CD4-positive, CD25-positive, alpha-beta regulatory T cell (primary cell): ENCODE data around the gene SYF2. TPM values are rescaled to one million over a fixed set of nuclear protein-coding genes. Genes with fewer than 3 reads are reported as not detected.
"Not testable (repeated sequence)": the region's sequence is repeated elsewhere in the genome, so short reads cannot be mapped to it uniquely, and the experiment has no call there.

Experiments used
- ATAC-seq, 2 donors: fragments of 150-1000 bp; cut with Tn5 transposase; one replicate each; pipeline ENCODE4 v1.10.0; 2021; ENCODE audit warnings: low read depth in 2 of 2, moderate number of reproducible peaks in 2 of 2, moderate library complexity in 1 of 2
- DNase-seq, 3 donors: peaks; one replicate each; pipeline versions ENCODE4 v3.0.0 to v3.0.0-alpha.2; 2012 to 2022; ENCODE audit warnings: mixed read lengths in 1 of 3
- H3K27ac ChIP-seq: one replicate; pipeline ENCODE4 v1.7.0; 2013; ENCODE audit warnings: mild to moderate bottlenecking, low read length; ENCODE audit not compliant: insufficient read depth, poor library complexity, severe bottlenecking
- H3K27me3 ChIP-seq: one replicate; pipeline ENCODE4 v1.7.0; 2013; ENCODE audit warnings: low read length; ENCODE audit not compliant: control insufficient read depth, insufficient read depth
- H3K36me3 ChIP-seq: one replicate; pipeline ENCODE4 v1.7.0; 2013; ENCODE audit warnings: mild to moderate bottlenecking, low read length, moderate library complexity; ENCODE audit not compliant: control insufficient read depth, insufficient read depth
- H3K4me1 ChIP-seq: 2 replicates; pipeline ENCODE4 v1.7.0; 2013; ENCODE audit warnings: mild to moderate bottlenecking, low read length; ENCODE audit not compliant: insufficient read depth, control insufficient read depth, poor library complexity, severe bottlenecking
- H3K4me3 ChIP-seq: one replicate; pipeline ENCODE4 v1.7.0; 2013; ENCODE audit warnings: low read depth, mild to moderate bottlenecking, low read length, moderate library complexity
- H3K9me3 ChIP-seq, 2 experiments: 1 replicate in 1 of 2; 2 replicates in 1 of 2; pipeline ENCODE4 v1.7.0; 2013; ENCODE audit warnings: low read length in 2 of 2, mild to moderate bottlenecking in 1 of 2, moderate library complexity in 1 of 2; ENCODE audit not compliant: control insufficient read depth in 2 of 2
- H3K27ac Mint-ChIP-seq, 3 donors: one replicate each; pipeline ENCODE4 v1.8.0; 2020 to 2022; ENCODE audit warnings: mild to moderate bottlenecking in 3 of 3, mixed read lengths in 3 of 3, moderate library complexity in 2 of 3
- H3K27me3 Mint-ChIP-seq: one replicate; pipeline ENCODE4 v1.8.0; 2022; ENCODE audit warnings: mild to moderate bottlenecking, mixed read lengths
- H3K36me3 Mint-ChIP-seq: one replicate; pipeline ENCODE4 v1.8.0; 2020; ENCODE audit warnings: mixed read lengths
- H3K4me1 Mint-ChIP-seq, 4 donors: one replicate each; pipeline ENCODE4 v1.8.0; 2020 to 2022; ENCODE audit warnings: mixed read lengths in 4 of 4, mild to moderate bottlenecking in 1 of 4
- H3K4me3 Mint-ChIP-seq, 4 donors: one replicate each; pipeline ENCODE4 v1.8.0; 2020 to 2022; ENCODE audit warnings: mild to moderate bottlenecking in 4 of 4, mixed read lengths in 4 of 4, moderate library complexity in 3 of 4
- H3K9me3 Mint-ChIP-seq, 7 donors: one replicate each; pipeline ENCODE4 v1.8.0; 2020 to 2022; ENCODE audit warnings: mixed read lengths in 7 of 7, mild to moderate bottlenecking in 3 of 7, moderate library complexity in 2 of 7
- polyA plus RNA-seq, 4 donors: library from polyadenylated mRNA; unstranded; fragments of 300-500 nt; fragmentation: Illumina TruSeq; gene quantifications; one replicate each; pipeline ENCODE4 v1.2.3, GENCODE V29; 2021
- total RNA-seq: library from RNA; stranded (reverse); gene quantifications from one replicate; pipeline ENCODE4 v1.2.3, GENCODE V29; 2022

SYF2 gene
- total and polyA plus RNA-seq, 5 donors from 2014 or later, result 65.6 to 97.1 (median 76.5) TPM

DNA sequence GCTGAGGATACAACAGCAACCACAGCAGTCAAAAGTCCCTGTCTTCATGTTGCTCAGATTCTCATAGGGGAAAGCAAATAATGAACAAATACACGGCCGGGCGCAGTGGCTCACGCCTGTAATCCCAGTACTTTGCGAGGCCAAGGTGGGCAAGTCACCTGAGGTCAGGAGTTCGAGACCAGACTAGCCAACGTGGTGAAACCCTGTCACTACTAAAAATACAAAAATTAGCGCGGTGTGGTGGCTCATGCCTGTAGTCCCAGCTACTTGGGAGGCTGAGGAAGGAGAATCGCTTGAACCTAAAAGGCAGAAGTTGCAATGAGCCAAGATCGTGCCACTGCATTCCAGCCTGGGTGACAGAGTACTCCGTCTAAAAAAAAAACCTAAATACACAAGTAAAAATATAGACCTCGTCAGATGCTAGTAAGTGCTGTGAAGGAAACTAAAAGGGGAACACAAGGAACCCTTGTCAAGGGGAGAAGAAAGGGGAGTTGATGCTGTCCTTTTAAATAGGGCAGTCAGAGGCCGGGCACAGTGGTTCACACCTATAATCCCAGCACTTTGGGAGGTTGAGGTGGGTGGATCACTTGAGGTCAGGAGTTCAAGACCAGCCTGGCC, 36.0 kb upstream of the SYF2 start:
- H3K9me3 ChIP-seq, H3K36me3 ChIP-seq, H3K4me1 ChIP-seq, DNase-seq, H3K36me3 Mint-ChIP-seq, H3K9me3 Mint-ChIP-seq, ATAC-seq, H3K27me3 ChIP-seq: not testable (repeated sequence)
- H3K27me3 Mint-ChIP-seq, result peaks cover 11% of the 10 kb centered on the region
- H3K4me3 ChIP-seq, result peak overlapping the region; percentile 76
- H3K4me1 Mint-ChIP-seq, result peaks cover 5 to 17% (median 7%) of the 10 kb centered on the region in 4 donors
- peak overlapping the region; percentile 83 to 92 (median 84) for H3K27ac Mint-ChIP-seq
- H3K4me3 Mint-ChIP-seq, result peak overlapping the region; percentile 89 to 98 (median 94)
- H3K27ac ChIP-seq, result peak overlapping the region; percentile 74

DNA sequence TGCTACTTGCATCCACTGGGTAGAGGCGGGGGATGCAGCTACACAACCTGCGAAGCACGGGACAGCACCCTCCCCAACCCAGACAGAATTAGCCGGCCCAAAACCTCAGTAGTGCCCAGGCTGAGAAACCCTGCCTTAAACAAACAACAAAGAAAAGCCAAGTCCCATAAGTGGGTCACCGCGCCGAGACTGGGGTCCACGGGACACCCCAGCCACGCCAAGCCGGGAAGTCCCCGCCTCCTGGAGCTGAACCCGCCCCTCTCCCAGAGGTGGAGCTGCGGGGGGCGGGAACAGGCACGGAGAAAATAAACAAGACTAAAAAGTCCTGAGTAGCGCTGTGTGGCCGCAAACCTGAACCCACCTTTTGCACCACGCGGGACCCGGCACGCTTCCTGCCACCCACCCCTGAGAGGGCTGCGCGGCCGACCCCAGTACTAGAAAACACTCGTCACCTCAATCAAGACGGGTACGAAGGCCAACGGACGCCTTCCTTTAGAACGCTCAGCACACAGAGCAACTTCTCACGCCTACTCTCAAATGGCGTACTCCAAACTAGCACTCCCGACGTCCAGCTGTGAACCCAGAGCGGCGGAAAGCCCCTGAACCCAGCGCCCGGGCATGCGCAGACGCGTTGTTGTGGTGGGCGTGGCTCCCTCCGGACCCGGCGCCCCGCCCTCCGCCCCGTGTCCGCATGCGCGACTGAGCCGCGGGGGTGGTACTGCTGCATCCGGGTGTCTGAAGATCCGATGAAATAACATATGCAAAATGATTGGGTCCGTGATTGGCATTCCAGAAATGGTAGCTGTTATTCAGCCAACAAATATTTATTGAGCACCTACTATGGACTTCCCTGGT, 35.2 kb upstream of the SYF2 start:
- peak overlapping the region; percentile 74 for H3K27ac ChIP-seq
- DNase-seq, result peak; percentile 85 to 93 (median 86)
- H3K9me3 Mint-ChIP-seq, H3K27me3 Mint-ChIP-seq, H3K9me3 ChIP-seq, H3K27me3 ChIP-seq, H3K36me3 Mint-ChIP-seq, H3K4me1 ChIP-seq, H3K36me3 ChIP-seq: not testable (repeated sequence)
- peak; percentile 75 to 78 for ATAC-seq
- peaks cover 7 to 24% (median 11%) of the 10 kb centered on the region in 4 donors for H3K4me1 Mint-ChIP-seq
- H3K4me3 ChIP-seq, result peak overlapping the region; percentile 76
- peak overlapping the region; percentile 89 to 98 (median 94) for H3K4me3 Mint-ChIP-seq
- H3K27ac Mint-ChIP-seq, result peak overlapping the region; percentile 83 to 92 (median 84)

DNA sequence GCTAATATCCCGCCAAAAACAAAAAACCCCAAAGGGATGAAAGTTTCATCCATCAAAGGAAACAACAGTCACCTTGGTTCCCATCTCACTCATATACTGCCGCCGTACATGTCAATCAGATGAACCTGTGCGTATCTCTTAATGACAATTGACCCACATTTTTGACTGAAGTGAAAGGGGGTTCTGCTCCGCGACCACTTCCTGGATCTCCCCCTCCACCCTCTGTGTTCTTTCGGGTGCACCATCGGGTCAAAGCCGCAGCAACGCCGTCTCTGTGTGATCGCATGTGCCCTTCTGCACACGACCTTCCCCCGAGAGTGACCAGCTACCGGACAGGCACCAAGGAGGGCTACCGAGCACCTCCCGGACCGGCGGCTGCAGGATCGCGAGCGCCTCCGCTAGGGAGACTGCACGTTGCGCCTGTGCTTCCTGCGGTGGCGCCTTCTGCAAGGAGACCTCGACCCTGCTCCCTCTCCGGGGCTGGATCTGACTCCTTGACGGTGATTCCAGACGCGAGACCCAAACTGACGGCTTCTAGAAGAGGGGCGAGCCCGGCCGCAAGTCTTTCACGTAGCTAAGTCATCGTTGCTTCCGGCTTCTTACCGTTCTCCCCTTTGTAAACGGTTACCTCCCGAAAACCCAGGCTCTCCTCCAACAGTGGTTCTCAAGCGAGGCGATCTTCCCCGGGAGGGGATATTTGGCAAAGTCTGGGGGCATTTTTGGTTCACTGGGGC, 34.4 kb upstream of the SYF2 start:
- peak overlapping the region; percentile 93 to 100 (median 96) for H3K4me3 Mint-ChIP-seq
- DNase-seq, result peak in 2 of 3 donors; percentile 54 to 63
- H3K4me3 ChIP-seq, result peak overlapping the region; percentile 83
- H3K27me3 Mint-ChIP-seq, H3K4me1 ChIP-seq, H3K27me3 ChIP-seq, H3K36me3 ChIP-seq, H3K9me3 Mint-ChIP-seq, H3K9me3 ChIP-seq, H3K36me3 Mint-ChIP-seq: not testable (repeated sequence)
- ATAC-seq, result peak; percentile 31 to 33
- peak overlapping the region; percentile 43 to 93 (median 85) for H3K27ac Mint-ChIP-seq
- H3K27ac ChIP-seq, result peak overlapping the region; percentile 41
- peaks cover 7 to 30% (median 16%) of the 10 kb centered on the region in 4 donors for H3K4me1 Mint-ChIP-seq

DNA sequence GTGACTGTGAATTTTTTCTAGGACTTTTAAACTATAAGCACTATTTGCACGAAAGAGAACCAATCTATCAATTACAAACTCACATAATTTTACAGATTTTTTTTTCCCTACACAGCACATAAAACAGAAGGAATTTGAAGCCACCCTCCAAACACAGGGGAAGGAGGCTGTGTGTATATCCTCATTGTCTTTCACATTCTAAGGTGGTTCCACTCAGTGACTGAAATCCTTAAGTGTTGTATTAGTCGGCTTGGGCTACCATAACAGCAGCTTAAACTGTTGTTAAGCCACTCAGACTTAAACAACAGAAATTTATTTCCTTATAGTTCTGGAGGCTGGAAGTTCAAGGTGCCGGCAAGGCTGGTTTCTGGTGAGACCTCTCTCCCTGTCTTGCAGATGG, 28.0 kb upstream of the SYF2 start:
- H3K4me3 ChIP-seq, H3K27ac Mint-ChIP-seq, H3K9me3 Mint-ChIP-seq, H3K9me3 ChIP-seq, H3K27me3 ChIP-seq, H3K36me3 Mint-ChIP-seq, H3K27ac ChIP-seq, ATAC-seq, DNase-seq, H3K36me3 ChIP-seq, H3K4me1 ChIP-seq, H3K27me3 Mint-ChIP-seq: not testable (repeated sequence)
- Mint-ChIP-seq H3K4me1 (peaks cover 5 to 46% (median 28%) of the 10 kb centered on the region in 4 donors), H3K4me3 (peak overlapping the region in 2 of 4 donors; percentile 19 to 21)

DNA sequence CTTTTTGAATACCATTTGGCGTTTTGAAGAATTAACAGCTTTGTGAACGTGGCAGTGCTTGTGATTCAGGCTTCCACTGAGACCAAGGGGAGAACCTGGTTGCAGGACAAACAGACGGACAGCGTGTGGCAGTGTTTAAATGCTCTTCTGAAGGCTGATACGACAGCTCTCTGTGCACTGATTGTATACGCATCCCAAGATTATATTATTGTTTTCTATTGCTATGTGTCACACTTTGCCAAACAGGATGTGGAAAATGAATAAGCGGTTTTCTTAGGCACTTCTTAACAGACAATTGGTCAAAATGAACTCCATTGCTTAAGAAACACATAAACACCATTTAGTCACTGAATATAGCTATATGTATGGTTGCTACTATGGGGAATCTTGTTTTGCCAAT, 27.5 kb upstream of the SYF2 start:
- H3K27ac Mint-ChIP-seq, H3K4me1 ChIP-seq, H3K9me3 ChIP-seq, DNase-seq, H3K27me3 ChIP-seq, H3K36me3 ChIP-seq, H3K4me3 Mint-ChIP-seq, H3K4me3 ChIP-seq, H3K27ac ChIP-seq, H3K27me3 Mint-ChIP-seq, H3K36me3 Mint-ChIP-seq, H3K9me3 Mint-ChIP-seq: not testable (repeated sequence)
- ATAC-seq, result peak; percentile 44 to 57
- peaks cover 10 to 51% (median 30%) of the 10 kb centered on the region in 4 donors for H3K4me1 Mint-ChIP-seq

DNA sequence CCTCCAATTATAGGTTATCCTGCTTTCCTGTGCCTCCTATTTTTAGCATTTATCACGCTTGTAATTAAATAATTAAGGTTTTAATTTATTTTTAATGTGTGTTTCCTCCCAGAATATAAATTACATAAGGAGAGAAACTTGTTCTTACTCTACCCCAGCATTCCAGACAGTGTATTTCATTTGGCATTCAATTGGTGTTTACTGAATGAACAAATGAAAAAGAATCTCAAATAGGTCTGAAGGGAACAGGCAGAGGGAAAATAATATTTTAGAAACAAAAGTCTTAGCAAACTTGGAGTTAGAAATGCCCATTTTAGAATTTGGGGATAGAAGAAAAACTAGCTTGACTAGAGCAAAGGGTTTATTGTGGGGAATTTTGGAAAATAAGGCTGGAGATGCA, 24.9 kb upstream of the SYF2 start:
- Histone ChIP-seq H3K27ac (no peak overlapping the region), H3K4me1 (peaks cover 9% of the 10 kb centered on the region), H3K9me3 (no peaks in the 10 kb centered on the region), H3K27me3 (no peaks in the 10 kb centered on the region), H3K36me3 (peaks cover 1% of the 10 kb centered on the region), H3K4me3 (no peak overlapping the region)
- Mint-ChIP-seq H3K9me3 (no peaks in the 10 kb centered on the region), H3K27ac (no peak overlapping the region), H3K27me3 (no peaks in the 10 kb centered on the region), H3K36me3 (no peaks in the 10 kb centered on the region), H3K4me3 (no peak overlapping the region), H3K4me1 (peaks cover 12 to 36% (median 23%) of the 10 kb centered on the region in 4 donors)
- ATAC-seq, result no peak
- no peak for DNase-seq

DNA sequence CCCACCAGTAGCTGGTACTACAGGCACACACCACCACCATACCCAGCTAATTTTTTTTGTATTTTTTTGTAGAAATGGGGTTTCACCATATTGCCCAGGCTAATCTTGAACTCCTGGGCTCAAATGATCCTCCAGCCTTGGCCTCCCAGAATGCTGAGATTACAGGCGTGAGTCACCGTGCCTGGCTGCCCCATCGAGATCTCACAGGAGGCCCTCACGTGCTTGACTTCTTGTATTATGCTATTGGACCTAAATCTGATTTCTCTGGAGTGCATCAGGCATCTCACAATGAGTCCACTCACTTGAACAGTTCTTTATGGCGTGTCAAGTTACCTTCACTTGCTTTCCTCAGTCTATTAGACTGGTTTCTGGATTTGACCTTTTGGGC, 24.3 kb upstream of the SYF2 start:
- peaks cover 12 to 34% (median 24%) of the 10 kb centered on the region in 4 donors for H3K4me1 Mint-ChIP-seq
- Histone ChIP-seq H3K27ac (no peak overlapping the region), H3K4me1 (peaks cover 9% of the 10 kb centered on the region), H3K36me3 (peaks cover 4% of the 10 kb centered on the region), H3K27me3 (no peaks in the 10 kb centered on the region), H3K9me3 (no peaks in the 10 kb centered on the region), H3K4me3 (no peak overlapping the region)
- ATAC-seq (no peak), DNase-seq (no peak)
- peak overlapping the region in 1 of 3 donors; percentile 56 for H3K27ac Mint-ChIP-seq
- no peaks in the 10 kb centered on the region for H3K9me3 Mint-ChIP-seq
- H3K4me3 Mint-ChIP-seq, result peak overlapping the region in 1 of 4 donors; percentile 10
- no peaks in the 10 kb centered on the region for H3K27me3 Mint-ChIP-seq
- H3K36me3 Mint-ChIP-seq, result no peaks in the 10 kb centered on the region
